Measurements from ENCODE around the gene ASMTL.
"Not testable (repeated sequence)": the region's sequence is repeated elsewhere in the genome, so short reads cannot be mapped to it uniquely, and the experiment has no call there.

ASMTL gene

GRCh38 chrX:1447969-1448572 is 4.6 kb downstream of the ASMTL start:
- H3K4me1 ChIP-seq (ENCODE audit: control insufficient read depth, insufficient read depth, low read length); H3K27ac ChIP-seq (ENCODE audit: insufficient read depth, low read depth, low read length, poor library complexity, severe bottlenecking); H3K4me3 ChIP-seq (ENCODE audit: insufficient read depth, low read depth, low read length); H3K27me3 ChIP-seq (ENCODE audit: control insufficient read depth, insufficient read depth, low read length, poor library complexity, severe bottlenecking); H3K9me3 ChIP-seq (ENCODE audit: control insufficient read depth, low read length): not testable (repeated sequence)
- H3K36me3 ChIP-seq (ENCODE audit: control insufficient read depth, insufficient read depth, low read length) = peaks cover 17% of the 10 kb centered on the region
- WGBS, 2 experiments = 96% methylated on average over 8 of the region's 8 CpGs

DNA sequence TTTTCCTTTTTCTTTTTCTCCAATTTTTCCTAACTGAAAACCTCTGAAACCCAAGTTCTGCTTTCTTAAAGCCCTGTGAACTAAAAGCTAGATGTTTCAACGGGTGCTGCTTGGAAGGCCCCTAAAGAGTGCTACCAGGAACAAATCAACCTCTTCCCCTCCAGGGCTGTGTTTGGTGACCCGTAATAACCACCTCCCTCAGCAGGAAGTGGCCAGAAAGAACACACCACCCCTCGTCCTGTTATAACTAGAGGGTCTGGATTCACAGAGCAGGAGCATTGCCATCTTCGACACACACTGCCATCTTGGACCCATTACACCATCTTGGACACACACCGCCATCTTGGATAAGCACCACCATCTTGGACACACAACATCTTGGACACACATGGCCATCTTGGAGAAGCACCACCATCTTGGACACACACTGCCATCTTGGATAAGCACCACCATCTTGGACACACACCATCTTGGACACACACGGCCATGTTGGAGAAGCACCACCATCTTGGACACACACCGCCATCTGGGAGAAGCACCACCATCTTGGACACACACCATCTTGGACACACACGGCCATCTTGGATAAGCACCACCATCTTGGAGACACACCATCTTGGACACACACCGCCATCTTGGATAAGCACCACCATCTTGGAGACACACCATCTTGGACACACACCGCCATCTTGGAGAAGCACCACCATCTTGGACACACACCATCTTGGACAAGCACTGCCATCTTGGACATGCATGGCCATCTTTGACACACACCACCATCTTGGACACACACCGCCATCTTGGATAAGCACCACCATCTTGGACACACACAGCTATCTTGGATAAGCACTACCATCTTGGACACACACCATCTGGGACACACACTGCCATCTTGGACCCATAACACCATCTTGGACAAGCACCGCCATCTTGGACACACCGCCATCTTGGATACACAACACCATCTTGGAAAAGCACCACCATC is 5.4 kb downstream of the ASMTL start:
- not testable (repeated sequence) for H3K9me3 ChIP-seq (ENCODE audit: control insufficient read depth, low read length); H3K4me1 ChIP-seq (ENCODE audit: control insufficient read depth, insufficient read depth, low read length); H3K4me3 ChIP-seq (ENCODE audit: insufficient read depth, low read depth, low read length); H3K27ac ChIP-seq (ENCODE audit: insufficient read depth, low read depth, low read length, poor library complexity, severe bottlenecking); H3K27me3 ChIP-seq (ENCODE audit: control insufficient read depth, insufficient read depth, low read length, poor library complexity, severe bottlenecking)
- H3K36me3 ChIP-seq (ENCODE audit: control insufficient read depth, insufficient read depth, low read length) = peaks cover 17% of the 10 kb centered on the region
- WGBS, 2 experiments = 95% methylated on average over 13 of the region's 13 CpGs

- Histone ChIP-seq H3K9me3 (ENCODE audit: control insufficient read depth, low read length) (no peaks in the 10 kb centered on the region), H3K27ac (ENCODE audit: insufficient read depth, low read depth, low read length, poor library complexity, severe bottlenecking) (no peak overlapping the region), H3K4me1 (ENCODE audit: control insufficient read depth, insufficient read depth, low read length) (no peaks in the 10 kb centered on the region), H3K36me3 (ENCODE audit: control insufficient read depth, insufficient read depth, low read length) (peaks cover 17% of the 10 kb centered on the region), H3K4me3 (ENCODE audit: insufficient read depth, low read depth, low read length) (no peak overlapping the region), H3K27me3 (ENCODE audit: control insufficient read depth, insufficient read depth, low read length, poor library complexity, severe bottlenecking) (no peaks in the 10 kb centered on the region)
- 94 to 95% methylated on average over 19 of the region's 19 CpGs for WGBS, 2 experiments
Measured at GRCh38 chrX:1444561-1445500, 7.9 kb downstream of the ASMTL start.

DNA sequence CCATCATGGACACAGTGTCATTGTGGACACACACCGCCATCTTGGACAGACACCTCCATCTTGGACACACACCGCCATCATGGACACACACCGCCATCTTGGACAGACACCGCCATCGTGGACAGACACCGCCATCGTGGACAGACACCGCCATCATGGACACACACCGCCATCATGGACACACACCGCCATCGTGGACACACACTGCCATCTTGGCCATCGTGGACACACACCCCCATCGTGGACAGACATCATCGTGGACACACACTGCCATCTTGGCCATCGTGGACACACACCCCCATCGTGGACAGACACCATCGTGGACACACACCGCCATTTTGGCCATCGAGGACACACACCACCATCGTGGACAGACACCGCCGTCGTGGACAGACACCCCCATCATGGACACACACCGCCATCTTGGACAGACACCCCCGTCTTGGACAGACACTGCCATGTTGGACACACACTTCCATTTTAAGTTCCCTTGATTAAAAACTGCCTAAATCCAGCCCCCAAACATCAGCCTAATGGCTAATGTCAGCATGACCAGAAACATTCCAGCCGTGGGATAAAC is 9.1 kb downstream of the ASMTL start:
- Histone ChIP-seq H3K4me1 (ENCODE audit: control insufficient read depth, insufficient read depth, low read length) (no peaks in the 10 kb centered on the region), H3K27me3 (ENCODE audit: control insufficient read depth, insufficient read depth, low read length, poor library complexity, severe bottlenecking) (no peaks in the 10 kb centered on the region), H3K9me3 (ENCODE audit: control insufficient read depth, low read length) (no peaks in the 10 kb centered on the region), H3K27ac (ENCODE audit: insufficient read depth, low read depth, low read length, poor library complexity, severe bottlenecking) (no peak overlapping the region), H3K36me3 (ENCODE audit: control insufficient read depth, insufficient read depth, low read length) (peaks cover 10% of the 10 kb centered on the region), H3K4me3 (ENCODE audit: insufficient read depth, low read depth, low read length) (no peak overlapping the region)
- WGBS, 2 experiments = 86 to 87% methylated on average over 26 of the region's 26 CpGs

- H3K27ac ChIP-seq (ENCODE audit: insufficient read depth, low read depth, low read length, poor library complexity, severe bottlenecking) = no peak overlapping the region
- no peaks in the 10 kb centered on the region for H3K4me1 ChIP-seq (ENCODE audit: control insufficient read depth, insufficient read depth, low read length)
- no peaks in the 10 kb centered on the region for H3K27me3 ChIP-seq (ENCODE audit: control insufficient read depth, insufficient read depth, low read length, poor library complexity, severe bottlenecking)
- WGBS, 2 experiments = 88% methylated on average over 35 of the region's 38 CpGs
- peaks cover 12% of the 10 kb centered on the region for H3K36me3 ChIP-seq (ENCODE audit: control insufficient read depth, insufficient read depth, low read length)
- H3K4me3 ChIP-seq (ENCODE audit: insufficient read depth, low read depth, low read length) = no peak overlapping the region
- H3K9me3 ChIP-seq (ENCODE audit: control insufficient read depth, low read length) = no peaks in the 10 kb centered on the region
Measured at GRCh38 chrX:1442724-1443367, 9.9 kb downstream of the ASMTL start.

DNA sequence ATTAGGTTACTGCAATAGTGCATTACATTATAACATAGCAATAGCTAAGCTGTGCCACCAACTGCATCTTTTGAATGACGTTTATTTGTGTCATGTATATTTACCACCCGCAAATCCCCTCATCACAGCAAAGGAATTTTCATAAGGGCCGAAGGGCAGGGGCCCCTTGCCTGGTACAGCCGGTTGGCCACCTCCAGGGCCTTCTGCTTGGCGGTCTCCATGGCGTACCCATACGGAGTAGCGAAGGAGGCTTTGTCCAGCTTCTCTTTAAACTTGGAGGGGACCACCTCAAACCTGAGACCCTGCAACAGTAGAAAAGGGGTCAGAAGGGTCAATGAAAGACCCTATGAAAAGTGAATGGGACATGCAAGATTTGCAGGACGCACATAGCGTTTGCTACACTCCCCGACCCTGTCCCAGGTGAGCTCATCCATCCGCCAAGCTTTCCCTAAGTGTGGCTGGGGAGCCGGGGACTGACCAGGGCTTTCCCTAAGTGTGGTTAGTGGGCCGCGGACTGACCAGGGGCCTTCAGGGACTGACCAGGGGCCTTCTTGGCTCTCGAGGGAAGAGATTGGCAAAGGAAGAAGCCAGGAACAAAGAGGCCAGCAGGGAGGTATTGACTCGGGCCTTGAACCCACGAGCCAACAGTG is 10.6 kb downstream of the ASMTL start:
- H3K36me3 ChIP-seq (ENCODE audit: control insufficient read depth, insufficient read depth, low read length) = peaks cover 13% of the 10 kb centered on the region
- 96 to 97% methylated on average over 18 of the region's 18 CpGs for WGBS, 2 experiments
- no peak overlapping the region for H3K27ac ChIP-seq (ENCODE audit: insufficient read depth, low read depth, low read length, poor library complexity, severe bottlenecking)
- H3K4me3 ChIP-seq (ENCODE audit: insufficient read depth, low read depth, low read length) = no peak overlapping the region
- no peaks in the 10 kb centered on the region for H3K27me3 ChIP-seq (ENCODE audit: control insufficient read depth, insufficient read depth, low read length, poor library complexity, severe bottlenecking)
- no peaks in the 10 kb centered on the region for H3K4me1 ChIP-seq (ENCODE audit: control insufficient read depth, insufficient read depth, low read length)
- H3K9me3 ChIP-seq (ENCODE audit: control insufficient read depth, low read length) = no peaks in the 10 kb centered on the region

DNA sequence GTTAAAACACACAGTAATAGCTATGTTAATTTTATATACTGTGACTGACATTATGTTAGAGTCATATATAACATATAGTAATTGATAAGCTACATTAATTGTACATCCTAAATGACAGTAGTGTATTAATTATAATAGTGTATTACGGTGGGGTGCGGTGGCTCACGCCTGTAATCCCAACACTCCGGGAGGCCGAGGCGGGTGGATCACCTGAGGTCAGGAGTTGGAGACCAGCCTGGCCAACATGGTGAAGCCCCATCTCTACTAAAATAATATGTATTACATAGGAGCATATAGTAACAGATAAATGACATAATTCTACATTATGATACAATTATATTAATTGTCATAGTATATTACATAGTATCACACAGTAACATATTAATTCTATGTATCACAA is 12.2 kb downstream of the ASMTL start:
- no peaks in the 10 kb centered on the region for H3K9me3 ChIP-seq (ENCODE audit: control insufficient read depth, low read length)
- H3K4me1 ChIP-seq (ENCODE audit: control insufficient read depth, insufficient read depth, low read length) = no peaks in the 10 kb centered on the region
- H3K36me3 ChIP-seq (ENCODE audit: control insufficient read depth, insufficient read depth, low read length) = peaks cover 24% of the 10 kb centered on the region
- WGBS, 2 experiments = 94 to 98% methylated on average over 6 of the region's 6 CpGs
- no peak overlapping the region for H3K27ac ChIP-seq (ENCODE audit: insufficient read depth, low read depth, low read length, poor library complexity, severe bottlenecking)
- H3K27me3 ChIP-seq (ENCODE audit: control insufficient read depth, insufficient read depth, low read length, poor library complexity, severe bottlenecking) = no peaks in the 10 kb centered on the region
- no peak overlapping the region for H3K4me3 ChIP-seq (ENCODE audit: insufficient read depth, low read depth, low read length)

DNA sequence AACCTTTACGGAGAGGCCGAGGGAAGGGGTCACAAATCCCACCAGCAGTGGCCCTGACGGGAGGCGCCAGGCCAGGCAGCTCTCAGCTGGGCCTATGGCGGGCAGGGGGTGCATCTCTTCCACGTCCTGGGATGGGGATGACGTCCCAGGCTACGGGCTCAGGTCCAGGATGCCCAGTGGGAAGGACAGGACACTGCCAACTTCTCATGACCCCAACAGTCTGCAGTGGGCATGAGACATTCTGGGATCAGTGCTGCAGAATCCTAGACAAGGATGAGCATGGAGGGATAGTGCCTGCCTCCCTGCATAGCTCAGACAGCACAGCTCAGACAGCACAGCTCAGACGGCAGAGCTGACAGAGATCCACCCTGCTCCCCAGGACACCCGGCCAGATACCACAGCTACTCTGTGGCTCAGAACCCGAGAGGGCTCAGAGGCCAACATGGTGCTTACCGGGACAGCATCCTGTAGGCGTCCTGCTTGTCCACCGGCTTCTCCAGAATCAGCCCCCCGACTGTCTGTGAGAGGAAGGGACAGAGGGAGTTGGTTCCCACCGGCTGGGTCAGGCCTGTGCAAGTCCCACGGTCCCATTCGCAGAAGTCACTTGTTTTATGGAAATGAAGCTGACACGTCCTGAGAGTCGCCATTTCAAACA is 17.3 kb downstream of the ASMTL start:
- H3K9me3 ChIP-seq (ENCODE audit: control insufficient read depth, low read length) = no peaks in the 10 kb centered on the region
- H3K27me3 ChIP-seq (ENCODE audit: control insufficient read depth, insufficient read depth, low read length, poor library complexity, severe bottlenecking) = no peaks in the 10 kb centered on the region
- no peak overlapping the region for H3K4me3 ChIP-seq (ENCODE audit: insufficient read depth, low read depth, low read length)
- H3K27ac ChIP-seq (ENCODE audit: insufficient read depth, low read depth, low read length, poor library complexity, severe bottlenecking) = no peak overlapping the region
- H3K4me1 ChIP-seq (ENCODE audit: control insufficient read depth, insufficient read depth, low read length) = no peaks in the 10 kb centered on the region
- H3K36me3 ChIP-seq (ENCODE audit: control insufficient read depth, insufficient read depth, low read length) = peaks cover 33% of the 10 kb centered on the region
- 94 to 95% methylated on average over 20 of the region's 20 CpGs for WGBS, 2 experiments

- Histone ChIP-seq H3K9me3 (ENCODE audit: control insufficient read depth, low read length) (no peaks in the 10 kb centered on the region), H3K27me3 (ENCODE audit: control insufficient read depth, insufficient read depth, low read length, poor library complexity, severe bottlenecking) (no peaks in the 10 kb centered on the region), H3K36me3 (ENCODE audit: control insufficient read depth, insufficient read depth, low read length) (peaks cover 33% of the 10 kb centered on the region), H3K4me3 (ENCODE audit: insufficient read depth, low read depth, low read length) (no peak overlapping the region), H3K4me1 (ENCODE audit: control insufficient read depth, insufficient read depth, low read length) (no peaks in the 10 kb centered on the region), H3K27ac (ENCODE audit: insufficient read depth, low read depth, low read length, poor library complexity, severe bottlenecking) (no peak overlapping the region)
- WGBS, 2 experiments = 97% methylated on average over 22 of the region's 22 CpGs
Measured at GRCh38 chrX:1434871-1435240, 17.9 kb downstream of the ASMTL start.
